Upper lobe of left lung (tissue), 6 donors: ENCODE data around the gene ZFR2. TPM values are rescaled to one million over a fixed set of nuclear protein-coding genes. Genes with fewer than 3 reads are reported as not detected.

Experiments used
- ATAC-seq, 2 donors: fragments of 200-7000 bp; cut with Tn5 transposase; one replicate each; pipeline ENCODE4 v1.9.1; 2022; ENCODE audit warnings: mild to moderate bottlenecking in 2 of 2, moderate library complexity in 2 of 2; ENCODE audit not compliant: low FRiP score in 2 of 2
- DNase-seq, 2 donors: peaks; one replicate each; pipeline ENCODE4 v3.0.0-alpha.2; 2019 to 2020
- H3K27ac ChIP-seq, 4 donors: fragments of 200-600 bp; sonication (generic); one replicate each; pipeline ENCODE4 v1.5.1; 2016 to 2019
- H3K27me3 ChIP-seq, 4 donors: fragments of 200-600 bp; sonication (generic); one replicate each; pipeline ENCODE4 v1.5.1; 2017 to 2019
- H3K36me3 ChIP-seq, 4 donors: fragments of 200-600 bp; sonication (generic); one replicate each; pipeline ENCODE4 v1.5.1; 2016 to 2019
- H3K4me1 ChIP-seq, 4 donors: fragments of 200-600 bp; sonication (generic); one replicate each; pipeline ENCODE4 v1.5.1; 2018 to 2019
- H3K4me3 ChIP-seq, 4 donors: fragments of 200-600 bp; sonication (generic); one replicate each; pipeline ENCODE4 v1.5.1; 2017 to 2019; ENCODE audit warnings: mild to moderate bottlenecking in 2 of 4, moderate library complexity in 1 of 4
- H3K9me3 ChIP-seq, 4 donors: fragments of 200-600 bp; sonication (generic); one replicate each; pipeline ENCODE4 v1.5.1; 2018 to 2019
- EP300 ChIP-seq, 4 donors: sonication (generic); formaldehyde crosslinking; IDR thresholded peaks; one replicate each; pipeline ENCODE4 v1.5.1; 2017; ENCODE audit warnings: antibody characterized with exemption in 4 of 4, control low read depth in 2 of 4
- POLR2A ChIP-seq, 4 donors: fragments of 450-650 bp; IDR thresholded peaks; one replicate each; pipeline ENCODE4 v1.5.1; 2016 to 2017; ENCODE audit warnings: antibody characterized with exemption in 4 of 4, mild to moderate bottlenecking in 2 of 4
- POLR2AphosphoS5 ChIP-seq, 2 donors: sonication (generic); formaldehyde crosslinking; IDR thresholded peaks; one replicate each; pipeline ENCODE4 v1.5.1; 2017; ENCODE audit warnings: antibody characterized with exemption in 2 of 2
- WGBS, 2 donors: methylation state at CpG; one replicate each; pipeline ENCODE4 v1.1.5; 2017 to 2018; 5-methylcytosine and 5-hydroxymethylcytosine counted together
- total RNA-seq, 6 donors: library from RNA; depleted of rRNA in 4 of 6; stranded (reverse); fragments of >200 nt in 4 of 6; gene quantifications; one replicate each; pipeline versions ENCODE4 v1.1.0 to v1.2.1, GENCODE V29; 2016 to 2021
- TF ChIP-seq, protein P1 (sequence below), 6 experiments: fragments of 450-650 bp in 4 of 6; fragments of 200-600 bp in 2 of 6; sonication (generic) in 2 of 6; IDR thresholded peaks; one replicate each; pipeline ENCODE4 v1.5.1; 2016 to 2019; ENCODE audit warnings: antibody characterized with exemption in 6 of 6
- donor health status: DM: no; HTN: no; CAD: no; lungs with moderate emphysema.
- donor health status: DM: no; HTN: yes; CAD: no; lungs with severe emphysema.

The ZFR2 gene
- total RNA-seq, 6 donors from 2014 or later = 0.11 to 4.2 (median 0.30) TPM; not detected in 3

DNA sequence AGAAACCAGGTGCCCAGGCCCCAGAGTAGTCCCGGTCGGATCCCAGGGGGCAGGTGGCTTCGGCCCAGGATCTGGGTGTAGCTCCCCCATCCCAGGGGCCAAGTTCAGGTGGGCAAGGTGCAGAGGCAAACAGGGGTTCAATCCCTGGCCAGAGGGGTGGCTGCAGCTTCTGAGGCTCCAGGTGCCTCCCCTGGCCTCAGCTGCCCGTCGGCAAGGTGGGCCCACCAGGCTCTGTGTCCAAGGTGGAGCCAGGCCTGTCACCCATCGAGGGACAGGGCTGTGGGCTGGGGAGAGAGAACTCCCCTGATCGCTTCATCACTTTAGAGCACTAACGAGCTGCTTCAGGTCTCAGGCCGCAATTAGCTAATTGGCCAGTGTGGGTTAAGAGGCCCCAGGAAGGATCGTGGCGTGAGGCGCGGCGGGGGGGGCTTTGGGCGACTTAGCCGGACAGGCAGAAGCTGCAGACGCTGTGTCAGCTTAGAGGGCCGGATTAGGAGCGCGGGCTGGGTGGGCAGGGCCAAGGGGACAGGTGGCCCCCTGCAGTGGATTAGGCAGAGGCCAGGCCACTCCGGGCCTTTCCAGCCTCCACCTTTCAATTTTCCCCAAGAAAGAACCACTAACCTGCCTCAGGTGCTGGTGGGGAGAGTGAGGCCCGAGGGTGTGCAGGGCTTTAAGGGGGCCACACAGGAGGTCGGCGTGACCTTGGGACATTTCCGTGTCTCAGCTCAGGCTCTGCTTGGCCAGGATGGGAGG is 94.0 kb downstream of the ZFR2 start:
- 61 to 65% methylated on average over 9 to 23 of the region's 25 CpGs for WGBS, 2 donors
- peak in 1 of 2 donors; percentile 73 for DNase-seq
- no peak for ATAC-seq
- H3K4me1 ChIP-seq = no peaks in the 10 kb centered on the region
- H3K36me3 ChIP-seq = peaks cover 0 to 3% (median 1%) of the 10 kb centered on the region in 4 donors
- no peak overlapping the region for H3K27ac ChIP-seq
- H3K27me3 ChIP-seq = no peaks in the 10 kb centered on the region
- TF ChIP-seq POLR2AphosphoS5 (IDR thresholded peaks at IDR 0.05) = no peak
- TF ChIP-seq EP300 (IDR thresholded peaks at IDR 0.05) = no peak
- TF ChIP-seq POLR2A (IDR thresholded peaks at IDR 0.05) = no peak
- TF ChIP-seq, protein P1, sequence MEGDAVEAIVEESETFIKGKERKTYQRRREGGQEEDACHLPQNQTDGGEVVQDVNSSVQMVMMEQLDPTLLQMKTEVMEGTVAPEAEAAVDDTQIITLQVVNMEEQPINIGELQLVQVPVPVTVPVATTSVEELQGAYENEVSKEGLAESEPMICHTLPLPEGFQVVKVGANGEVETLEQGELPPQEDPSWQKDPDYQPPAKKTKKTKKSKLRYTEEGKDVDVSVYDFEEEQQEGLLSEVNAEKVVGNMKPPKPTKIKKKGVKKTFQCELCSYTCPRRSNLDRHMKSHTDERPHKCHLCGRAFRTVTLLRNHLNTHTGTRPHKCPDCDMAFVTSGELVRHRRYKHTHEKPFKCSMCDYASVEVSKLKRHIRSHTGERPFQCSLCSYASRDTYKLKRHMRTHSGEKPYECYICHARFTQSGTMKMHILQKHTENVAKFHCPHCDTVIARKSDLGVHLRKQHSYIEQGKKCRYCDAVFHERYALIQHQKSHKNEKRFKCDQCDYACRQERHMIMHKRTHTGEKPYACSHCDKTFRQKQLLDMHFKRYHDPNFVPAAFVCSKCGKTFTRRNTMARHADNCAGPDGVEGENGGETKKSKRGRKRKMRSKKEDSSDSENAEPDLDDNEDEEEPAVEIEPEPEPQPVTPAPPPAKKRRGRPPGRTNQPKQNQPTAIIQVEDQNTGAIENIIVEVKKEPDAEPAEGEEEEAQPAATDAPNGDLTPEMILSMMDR (IDR thresholded peaks at IDR 0.05) = no peak
- no peaks in the 10 kb centered on the region for H3K9me3 ChIP-seq
- no peak overlapping the region for H3K4me3 ChIP-seq

DNA sequence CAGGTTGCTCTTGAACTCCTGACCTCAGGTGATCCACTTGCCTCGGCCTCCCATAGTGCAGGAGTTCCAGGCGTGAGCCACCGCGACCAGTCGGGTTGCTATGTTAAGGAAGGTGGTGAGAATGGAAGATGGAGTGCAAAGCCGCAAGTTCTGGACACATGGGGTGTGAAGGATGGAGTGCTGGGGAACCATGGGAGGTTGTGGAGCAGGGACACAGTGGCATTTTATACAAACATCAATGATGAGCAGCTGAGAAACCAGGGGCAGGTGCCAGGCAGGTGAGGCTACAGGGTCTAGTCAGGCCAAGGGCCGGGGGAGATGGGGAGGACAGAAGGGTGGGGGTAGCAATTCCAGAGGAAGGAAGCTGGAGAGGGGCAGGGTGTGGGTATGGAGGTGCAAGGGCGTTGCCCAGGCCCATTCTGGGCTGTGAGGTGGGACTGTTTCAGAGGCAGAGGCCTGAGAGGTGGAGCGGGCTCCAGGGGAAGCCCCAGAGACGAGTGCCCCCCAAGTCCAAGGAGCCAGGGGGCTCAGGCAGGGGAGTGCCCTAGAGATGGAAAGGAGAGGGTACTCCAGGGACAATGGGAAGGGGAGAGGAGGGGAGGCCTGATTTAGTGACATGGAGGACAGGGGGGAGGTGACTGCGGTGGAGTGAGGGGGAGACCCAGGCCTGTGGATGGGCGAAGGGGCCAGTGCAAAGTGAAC is 94.9 kb downstream of the ZFR2 start:
- H3K27ac ChIP-seq = no peak overlapping the region
- no peaks in the 10 kb centered on the region for H3K27me3 ChIP-seq
- no peaks in the 10 kb centered on the region for H3K9me3 ChIP-seq
- H3K36me3 ChIP-seq = peaks cover 0 to 10% (median 6%) of the 10 kb centered on the region in 4 donors
- ATAC-seq (no peak), DNase-seq (no peak)
- no peak overlapping the region for H3K4me3 ChIP-seq
- TF ChIP-seq, protein P1 (IDR thresholded peaks at IDR 0.05) = no peak
- TF ChIP-seq EP300 (IDR thresholded peaks at IDR 0.05) (no peak), POLR2AphosphoS5 (IDR thresholded peaks at IDR 0.05) (no peak), POLR2A (IDR thresholded peaks at IDR 0.05) (no peak)
- WGBS, 2 donors = 79 to 82% methylated on average over 12 of the region's 12 CpGs
- H3K4me1 ChIP-seq = no peaks in the 10 kb centered on the region

DNA sequence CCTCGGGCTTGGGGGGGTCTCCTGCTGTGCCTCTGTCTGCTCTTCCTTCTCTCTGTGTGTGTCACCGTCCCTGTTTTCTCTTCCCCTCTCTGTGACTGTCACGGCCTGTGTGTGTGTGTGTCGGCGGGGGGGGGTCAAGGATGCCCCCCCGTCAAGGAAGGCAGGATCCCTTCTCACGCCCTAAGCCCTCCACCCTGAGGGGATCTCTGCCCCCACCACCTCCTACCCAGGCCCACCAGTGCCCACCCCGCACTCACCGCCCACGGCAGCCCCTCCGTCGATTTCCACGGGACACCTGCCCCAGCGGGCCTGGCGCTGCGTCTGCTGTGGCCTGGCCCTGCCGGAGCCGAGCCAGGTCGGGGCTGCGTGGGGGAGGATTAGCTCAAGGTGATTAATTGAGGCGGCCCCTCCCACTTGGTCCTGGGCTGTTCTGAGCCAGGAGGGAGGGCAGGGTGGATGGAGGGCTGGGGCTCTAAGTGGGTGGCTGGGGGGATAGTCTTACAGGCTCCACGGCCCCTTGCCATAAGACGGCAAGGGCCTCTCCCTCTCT is 96.9 kb downstream of the ZFR2 start, which contains the start of gene RAX2:
Gene RAX2 (minus strand): TSS at position 323 of the 550 bp plus-strand sequence. CDS start 486 bp downstream, outside the sequence.
- WGBS, 2 donors = 57 to 59% methylated on average over 15 to 23 of the region's 23 CpGs
- Histone ChIP-seq H3K27ac (no peak within 1 kb of the TSS), H3K36me3 (peaks cover 7 to 30% (median 20%) of the 10 kb centered on the region in 4 donors), H3K4me1 (peaks cover 0 to 12% (median 0%) of the 10 kb centered on the region in 4 donors), H3K9me3 (no peaks in the 10 kb centered on the region), H3K4me3 (no peak within 1 kb of the TSS), H3K27me3 (no peaks in the 10 kb centered on the region)
- DNase-seq = peak in 1 of 2 donors; percentile 65
- ATAC-seq = no peak
- TF ChIP-seq, protein P1 (IDR thresholded peaks at IDR 0.05) = no peak
- no peak for TF ChIP-seq POLR2A (IDR thresholded peaks at IDR 0.05)
- TF ChIP-seq EP300 (IDR thresholded peaks at IDR 0.05) = no peak
- no peak for TF ChIP-seq POLR2AphosphoS5 (IDR thresholded peaks at IDR 0.05)

DNA sequence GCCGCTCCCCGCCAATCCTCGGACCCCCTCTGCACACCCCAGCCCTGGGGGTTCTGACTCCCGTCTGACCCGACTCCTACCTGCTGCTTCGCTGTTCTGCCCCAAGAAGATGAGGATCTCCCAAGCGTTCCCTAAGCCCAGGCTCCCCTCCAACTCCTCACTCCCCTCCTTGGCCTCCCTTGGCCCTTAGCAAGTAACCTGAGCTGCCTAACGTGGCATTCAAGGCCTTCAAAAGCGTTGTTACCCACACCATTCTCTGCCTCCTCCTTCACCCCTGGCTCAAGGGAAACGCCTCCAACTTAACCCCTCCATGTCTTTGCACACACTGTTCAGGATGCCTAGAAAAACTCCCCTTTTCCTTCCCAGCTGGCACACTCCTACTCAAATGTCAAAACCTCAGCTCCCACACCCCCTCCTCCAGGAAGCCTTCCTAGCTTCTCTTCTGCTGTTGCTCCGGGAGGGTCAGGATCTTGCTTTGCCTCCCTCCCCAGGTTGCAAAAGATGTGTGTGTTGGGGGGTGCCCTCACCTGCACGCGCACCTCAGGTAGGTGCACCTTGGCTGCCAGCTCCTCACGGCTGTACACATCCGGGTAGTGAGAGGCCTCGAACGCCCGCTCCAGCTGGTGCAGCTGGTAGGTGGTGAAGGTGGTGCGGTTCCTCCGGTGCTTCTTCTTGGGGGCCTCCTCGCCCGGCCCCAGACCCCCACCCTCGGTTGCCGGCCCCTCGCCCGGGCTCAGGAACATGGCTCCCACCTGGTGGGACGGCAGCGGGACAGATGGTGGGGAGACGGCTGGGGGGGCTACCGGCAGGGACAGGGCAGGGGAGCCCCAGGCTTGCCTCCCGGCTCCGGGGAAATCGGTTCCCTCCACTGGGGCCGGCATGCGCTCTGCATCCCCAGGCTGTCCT is 97.6 kb downstream of the ZFR2 start:
- no peak for ATAC-seq
- H3K27ac ChIP-seq = no peak overlapping the region
- H3K4me1 ChIP-seq = peaks cover 0 to 12% (median 0%) of the 10 kb centered on the region in 4 donors
- H3K36me3 ChIP-seq = peaks cover 11 to 38% (median 28%) of the 10 kb centered on the region in 4 donors
- TF ChIP-seq POLR2A (IDR thresholded peaks at IDR 0.05) = no peak
- no peak for TF ChIP-seq EP300 (IDR thresholded peaks at IDR 0.05)
- no peak for TF ChIP-seq POLR2AphosphoS5 (IDR thresholded peaks at IDR 0.05)
- TF ChIP-seq, protein P1 (IDR thresholded peaks at IDR 0.05) = no peak
- H3K27me3 ChIP-seq = no peaks in the 10 kb centered on the region
- no peaks in the 10 kb centered on the region for H3K9me3 ChIP-seq
- peak in 1 of 2 donors; percentile 72 for DNase-seq
- WGBS, 2 donors = 85 to 86% methylated on average over 11 to 35 of the region's 35 CpGs
- H3K4me3 ChIP-seq = no peak overlapping the region
